ENCODE data around the gene SP1. TPM values are rescaled to one million over a fixed set of nuclear protein-coding genes. Genes with fewer than 3 reads are reported as not detected.
"Not testable (repeated sequence)": the region's sequence is repeated elsewhere in the genome, so short reads cannot be mapped to it uniquely, and the experiment has no call there.

Gene SP1
- polyA plus RNA-seq, 1 donor from 2014 or later, result 7.3 TPM

- TF ChIP-seq TAF1 (IDR thresholded peaks at IDR 0.05; ENCODE audit: low read depth) (no peak), POLR2AphosphoS5 (IDR thresholded peaks at IDR 0.05) (peak; percentile 59), EZH2 (IDR thresholded peaks at IDR 0.05; ENCODE audit: borderline replicate concordance, insufficient read depth, low read length, poor library complexity, severe bottlenecking) (no peak), RAD21 (conservative IDR thresholded peaks at IDR 0.05) (peak; percentile 17), SMC3 (conservative IDR thresholded peaks at IDR 0.05; ENCODE audit: poor library complexity) (no peak), EP300 (conservative IDR thresholded peaks at IDR 0.05; ENCODE audit: poor library complexity, severe bottlenecking) (no peak), REST (IDR thresholded peaks at IDR 0.05; ENCODE audit: borderline replicate concordance) (no peak), MXI1 (conservative IDR thresholded peaks at IDR 0.05; ENCODE audit: poor library complexity, severe bottlenecking) (peak; percentile 43)
- TF ChIP-seq, protein P1, sequence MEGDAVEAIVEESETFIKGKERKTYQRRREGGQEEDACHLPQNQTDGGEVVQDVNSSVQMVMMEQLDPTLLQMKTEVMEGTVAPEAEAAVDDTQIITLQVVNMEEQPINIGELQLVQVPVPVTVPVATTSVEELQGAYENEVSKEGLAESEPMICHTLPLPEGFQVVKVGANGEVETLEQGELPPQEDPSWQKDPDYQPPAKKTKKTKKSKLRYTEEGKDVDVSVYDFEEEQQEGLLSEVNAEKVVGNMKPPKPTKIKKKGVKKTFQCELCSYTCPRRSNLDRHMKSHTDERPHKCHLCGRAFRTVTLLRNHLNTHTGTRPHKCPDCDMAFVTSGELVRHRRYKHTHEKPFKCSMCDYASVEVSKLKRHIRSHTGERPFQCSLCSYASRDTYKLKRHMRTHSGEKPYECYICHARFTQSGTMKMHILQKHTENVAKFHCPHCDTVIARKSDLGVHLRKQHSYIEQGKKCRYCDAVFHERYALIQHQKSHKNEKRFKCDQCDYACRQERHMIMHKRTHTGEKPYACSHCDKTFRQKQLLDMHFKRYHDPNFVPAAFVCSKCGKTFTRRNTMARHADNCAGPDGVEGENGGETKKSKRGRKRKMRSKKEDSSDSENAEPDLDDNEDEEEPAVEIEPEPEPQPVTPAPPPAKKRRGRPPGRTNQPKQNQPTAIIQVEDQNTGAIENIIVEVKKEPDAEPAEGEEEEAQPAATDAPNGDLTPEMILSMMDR (IDR thresholded peaks at IDR 0.05; ENCODE audit: poor library complexity, severe bottlenecking), result no peak
- Histone ChIP-seq H3K4me3 (ENCODE audit: low read length) (peak within 1 kb of the TSS; percentile 70), H3K27me3 (ENCODE audit: insufficient read depth, low read depth, low read length) (no peaks in the 10 kb centered on the region), H3K9ac (ENCODE audit: low read length) (peak within 1 kb of the TSS; percentile 55), H2AFZ (ENCODE audit: low read depth, low read length) (peak within 1 kb of the TSS; percentile 57), H3F3A (ENCODE audit: insufficient read depth, low read length, poor library complexity, severe bottlenecking) (peaks cover 4% of the 10 kb centered on the region), H3K27ac (ENCODE audit: low read length) (peak within 1 kb of the TSS; percentile 36), H3K4me2 (ENCODE audit: low read length) (peak within 1 kb of the TSS; percentile 52), H3K79me2 (replicated peaks; ENCODE audit: insufficient read depth, low read length) (no peaks in the 10 kb centered on the region), H3K36me3 (ENCODE audit: insufficient read depth, low read length) (no peaks in the 10 kb centered on the region), H4K20me1 (ENCODE audit: insufficient read depth) (no peaks in the 10 kb centered on the region), H3K9me2 (ENCODE audit: insufficient read depth, low read length) (no peaks in the 10 kb centered on the region), H3K9me3 (ENCODE audit: low read length) (no peaks in the 10 kb centered on the region)
Observed at GRCh38 chr12:53441040-53441833, 61.3 kb downstream of the SP1 start, which contains the start of gene PRR13. Gene PRR13 (plus strand): TSS chr12:53441734. CDS start chr12:53442715, 981 bp downstream.

GRCh38 chr12:53443955-53444354 lies 64.0 kb downstream of the SP1 start:
- Histone ChIP-seq H3K9ac (ENCODE audit: low read length) (no peak overlapping the region), H2AFZ (ENCODE audit: low read depth, low read length) (no peak overlapping the region), H3K79me2 (replicated peaks; ENCODE audit: insufficient read depth, low read length) (no peaks in the 10 kb centered on the region), H3K4me3 (ENCODE audit: low read length) (no peak overlapping the region), H4K20me1 (ENCODE audit: insufficient read depth) (no peaks in the 10 kb centered on the region), H3K9me2 (ENCODE audit: insufficient read depth, low read length) (no peaks in the 10 kb centered on the region), H3K36me3 (ENCODE audit: insufficient read depth, low read length) (no peaks in the 10 kb centered on the region), H3K9me3 (ENCODE audit: low read length) (no peaks in the 10 kb centered on the region), H3K27me3 (ENCODE audit: insufficient read depth, low read depth, low read length) (no peaks in the 10 kb centered on the region), H3K27ac (ENCODE audit: low read length) (no peak overlapping the region), H3F3A (ENCODE audit: insufficient read depth, low read length, poor library complexity, severe bottlenecking) (peaks cover 4% of the 10 kb centered on the region), H3K4me2 (ENCODE audit: low read length) (no peak overlapping the region)
- TF ChIP-seq POLR2AphosphoS5 (IDR thresholded peaks at IDR 0.05) (no peak), MXI1 (conservative IDR thresholded peaks at IDR 0.05; ENCODE audit: poor library complexity, severe bottlenecking) (no peak), RAD21 (conservative IDR thresholded peaks at IDR 0.05) (no peak), TAF1 (IDR thresholded peaks at IDR 0.05; ENCODE audit: low read depth) (no peak)

- not testable (repeated sequence) for H3F3A ChIP-seq (ENCODE audit: insufficient read depth, low read length, poor library complexity, severe bottlenecking); H3K4me3 ChIP-seq (ENCODE audit: low read length); H3K9me3 ChIP-seq (ENCODE audit: low read length); H4K20me1 ChIP-seq (ENCODE audit: insufficient read depth); H3K9ac ChIP-seq (ENCODE audit: low read length); H3K27me3 ChIP-seq (ENCODE audit: insufficient read depth, low read depth, low read length); H3K27ac ChIP-seq (ENCODE audit: low read length); H2AFZ ChIP-seq (ENCODE audit: low read depth, low read length); H3K79me2 ChIP-seq (replicated peaks; ENCODE audit: insufficient read depth, low read length); H3K36me3 ChIP-seq (ENCODE audit: insufficient read depth, low read length); H3K4me2 ChIP-seq (ENCODE audit: low read length); H3K9me2 ChIP-seq (ENCODE audit: insufficient read depth, low read length)
Observed at GRCh38 chr12:53444593-53445325, 64.8 kb downstream of the SP1 start.

Data from neural cell (in vitro differentiated cells).